GM21619 (cell line): ENCODE results near the gene DUOX2.
"Not testable (repeated sequence)": the region's sequence is repeated elsewhere in the genome, so short reads cannot be mapped to it uniquely, and the experiment has no call there.

Experiments
- ATAC-seq: cut with Tn5 transposase; IDR thresholded peaks from one replicate; pipeline ENCODE4 v1.9.1; 2021; ENCODE audit not compliant: unreplicated experiment

The DUOX2 gene

DNA sequence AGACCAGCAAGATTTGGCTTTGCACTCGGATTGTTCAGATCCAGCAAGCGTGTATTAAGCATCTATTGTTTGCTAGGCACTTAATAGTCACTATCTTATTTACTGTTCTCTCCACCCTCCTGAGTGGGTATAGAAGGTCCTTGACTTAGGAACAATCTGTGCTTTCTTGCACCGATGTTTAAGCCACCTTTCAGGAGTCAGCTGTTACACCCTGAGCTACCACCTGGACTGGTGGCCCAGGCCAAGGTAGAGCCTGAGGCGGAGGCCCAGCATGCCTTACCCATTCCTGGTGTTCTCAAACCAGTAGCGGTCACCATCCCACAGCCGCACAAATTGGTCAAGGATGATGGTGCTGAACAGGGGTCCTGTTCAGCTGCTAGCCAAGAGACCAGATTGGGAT, 25.8 kb upstream of the DUOX2 start:
- no peak for ATAC-seq

DNA sequence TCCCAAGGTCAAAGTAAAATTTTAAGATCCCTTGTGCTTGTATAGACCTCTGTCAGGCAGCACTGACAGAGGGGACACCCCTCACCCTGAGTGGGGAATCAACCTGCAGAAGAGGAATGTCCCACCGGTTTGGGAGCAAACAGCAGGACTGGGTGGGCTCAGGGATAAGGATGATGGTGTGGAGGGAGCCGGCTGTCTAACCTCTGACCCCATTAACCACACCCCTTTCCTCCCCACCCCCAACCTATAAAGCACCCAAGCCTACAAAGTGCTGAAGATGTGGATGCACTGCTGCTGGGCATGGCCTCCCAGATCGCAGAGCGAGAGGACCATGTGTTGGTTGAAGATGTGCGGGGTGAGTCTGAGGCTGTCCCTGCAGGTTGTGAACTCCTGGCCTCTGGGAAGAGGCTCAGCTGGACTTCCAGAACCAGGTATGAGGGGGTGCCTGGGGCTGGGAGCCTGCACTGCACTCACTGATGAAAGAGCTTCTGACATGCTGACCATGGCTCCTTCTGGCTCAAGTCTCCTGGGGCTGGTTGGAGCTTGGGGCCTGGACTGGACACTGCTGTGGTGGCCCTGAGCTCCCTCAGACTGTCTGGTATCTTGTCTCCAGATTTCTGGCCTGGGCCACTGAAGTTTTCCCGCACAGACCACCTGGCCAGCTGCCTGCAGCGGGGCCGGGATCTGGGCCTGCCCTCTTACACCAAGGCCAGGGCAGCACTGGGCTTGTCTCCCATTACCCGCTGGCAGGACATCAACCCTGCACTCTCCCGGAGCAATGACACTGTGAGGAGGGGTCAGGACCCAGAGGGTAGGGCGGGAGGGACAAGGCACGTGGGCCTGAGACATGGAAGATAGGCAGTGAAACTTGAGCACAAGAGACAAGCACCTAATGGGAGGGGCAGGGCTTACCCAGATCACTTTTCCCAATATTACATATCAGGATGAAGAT, 25.1 kb upstream of the DUOX2 start:
- ATAC-seq = no peak

DNA sequence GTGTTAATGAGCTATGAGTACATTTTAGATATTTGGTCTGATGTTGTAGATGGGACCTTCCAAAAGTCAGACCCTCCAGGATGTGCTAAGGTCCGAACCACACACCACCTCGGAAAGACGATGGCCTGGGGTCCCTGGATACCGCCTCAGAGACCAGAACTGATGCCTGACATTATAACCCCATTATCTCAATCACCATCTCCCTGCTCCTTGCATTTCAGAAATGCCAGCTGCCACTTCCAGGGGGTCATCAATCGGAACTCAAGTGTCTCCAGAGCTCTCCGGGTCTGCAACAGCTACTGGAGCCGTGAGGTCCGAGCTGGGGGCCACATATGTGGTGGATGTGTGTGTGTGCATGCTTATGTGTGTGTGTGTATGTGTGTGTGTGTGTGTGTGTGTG, 23.7 kb upstream of the DUOX2 start:
- no peak for ATAC-seq

DNA sequence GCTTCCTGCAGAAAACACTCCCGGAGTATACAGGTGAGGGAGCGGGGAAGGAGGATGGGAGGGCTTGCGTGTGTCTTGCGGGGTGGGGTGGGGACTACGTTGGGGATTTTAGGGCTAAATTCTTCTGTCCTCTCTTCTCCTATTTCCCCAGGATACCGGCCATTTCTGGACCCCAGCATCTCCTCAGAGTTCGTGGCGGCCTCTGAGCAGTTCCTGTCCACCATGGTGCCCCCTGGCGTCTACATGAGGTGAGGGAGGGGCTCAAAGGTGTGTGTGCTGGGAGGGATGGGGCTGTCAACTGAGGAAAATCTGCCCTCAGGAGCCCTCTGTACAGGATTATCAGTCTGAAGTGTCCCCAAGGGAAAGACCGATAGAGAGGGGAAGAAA, 22.4 kb upstream of the DUOX2 start:
- no peak for ATAC-seq

DNA sequence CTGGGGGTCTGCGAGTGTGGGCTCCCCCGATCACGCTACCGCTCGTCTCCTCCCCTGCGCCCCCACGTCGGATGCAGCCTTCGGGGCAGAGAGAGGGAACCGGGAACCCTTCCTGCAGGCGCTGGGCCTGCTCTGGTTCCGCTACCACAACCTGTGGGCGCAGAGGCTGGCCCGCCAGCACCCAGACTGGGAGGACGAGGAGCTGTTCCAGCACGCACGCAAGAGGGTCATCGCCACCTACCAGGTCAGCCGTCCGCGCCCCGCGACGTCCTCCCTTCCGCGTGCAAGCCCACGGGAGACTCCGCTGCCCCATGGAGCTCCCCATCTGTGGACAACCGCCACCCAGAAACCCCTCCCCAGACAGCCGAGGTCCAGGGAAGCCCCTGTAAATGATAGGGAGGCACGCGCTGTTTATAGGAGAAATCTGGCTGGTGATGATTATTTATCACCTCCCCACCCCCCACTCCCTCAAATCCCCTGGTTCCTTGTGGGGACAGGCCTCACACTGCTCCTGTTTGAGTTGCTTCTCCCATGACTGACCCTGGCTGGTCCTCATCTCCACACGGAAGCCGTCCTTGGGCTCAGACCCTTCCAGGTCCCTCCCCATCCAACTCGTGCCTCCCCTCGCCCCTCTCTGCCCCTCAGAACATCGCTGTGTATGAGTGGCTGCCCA, 21.9 kb upstream of the DUOX2 start:
- ATAC-seq = not testable (repeated sequence)

DNA sequence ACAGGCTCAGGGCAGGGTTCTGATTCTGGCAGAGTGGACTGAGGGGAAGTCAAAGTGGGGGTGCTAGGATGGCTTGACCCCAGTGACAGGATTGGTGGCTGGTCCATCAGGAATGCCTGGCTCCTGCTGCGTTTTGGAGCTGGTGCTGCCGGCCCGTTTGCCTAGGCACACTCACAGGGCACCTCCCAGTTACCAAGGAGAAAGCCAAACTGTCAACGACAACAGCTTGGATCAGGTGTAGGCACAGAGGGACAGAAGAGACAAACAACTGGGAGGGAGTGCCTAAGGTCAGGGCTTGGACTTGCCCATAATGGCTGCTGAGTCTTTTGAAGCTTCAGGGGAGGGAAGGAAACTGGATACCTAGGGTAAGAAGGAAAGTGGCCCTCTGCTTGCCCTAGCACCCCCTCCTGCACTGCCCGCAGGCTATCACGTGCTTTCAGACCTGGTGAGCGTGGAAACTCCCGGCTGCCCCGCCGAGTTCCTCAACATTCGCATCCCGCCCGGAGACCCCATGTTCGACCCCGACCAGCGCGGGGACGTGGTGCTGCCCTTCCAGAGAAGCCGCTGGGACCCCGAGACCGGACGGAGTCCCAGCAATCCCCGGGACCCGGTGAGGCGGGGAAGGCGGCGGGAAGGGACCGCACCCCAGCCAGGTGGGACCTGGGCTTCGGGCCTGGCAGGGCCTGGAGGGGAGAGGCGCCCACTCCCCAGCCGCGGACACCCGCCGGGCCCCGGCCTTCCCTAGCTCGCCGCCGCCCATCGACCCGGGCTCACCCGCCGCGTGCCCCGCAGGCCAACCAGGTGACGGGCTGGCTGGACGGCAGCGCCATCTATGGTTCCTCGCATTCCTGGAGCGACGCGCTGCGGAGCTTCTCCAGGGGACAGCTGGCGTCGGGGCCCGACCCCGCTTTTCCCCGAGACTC, 21.0 kb upstream of the DUOX2 start:
- no peak for ATAC-seq

DNA sequence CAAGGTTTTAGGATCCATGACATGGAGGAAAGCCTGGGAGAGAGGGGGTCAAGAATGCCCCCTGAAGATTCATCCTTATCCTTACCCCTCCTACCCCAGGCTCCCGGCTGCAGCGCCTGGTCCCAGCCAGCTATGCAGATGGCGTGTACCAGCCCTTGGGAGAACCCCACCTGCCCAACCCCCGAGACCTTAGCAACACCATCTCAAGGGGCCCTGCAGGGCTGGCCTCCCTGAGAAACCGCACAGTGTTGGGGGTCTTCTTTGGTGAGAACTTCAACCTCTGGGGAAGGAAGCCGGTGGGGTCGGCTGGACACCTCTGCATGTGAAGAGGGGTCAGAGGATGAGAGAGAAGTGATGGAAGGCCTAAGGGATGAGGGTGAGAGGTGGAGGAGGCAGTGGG, 20.1 kb upstream of the DUOX2 start:
- no peak for ATAC-seq

DNA sequence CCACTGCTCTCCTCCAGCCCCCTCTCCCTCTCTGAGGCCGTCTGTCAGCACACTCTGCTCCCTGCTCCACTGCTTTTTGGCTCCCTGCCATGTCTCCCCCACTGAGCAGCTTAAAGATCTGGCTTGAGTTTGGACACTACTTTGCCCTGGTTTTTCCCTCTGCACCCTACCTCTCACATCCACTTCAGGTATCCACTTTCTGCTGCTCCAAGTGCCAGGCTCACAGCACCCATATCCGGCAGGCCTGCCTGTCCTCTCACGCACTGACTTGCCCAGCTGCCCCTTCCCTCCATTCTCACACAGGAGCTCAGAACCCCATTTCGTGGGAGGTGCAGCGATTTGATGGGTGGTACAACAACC, 19.6 kb upstream of the DUOX2 start:
- ATAC-seq = no peak

DNA sequence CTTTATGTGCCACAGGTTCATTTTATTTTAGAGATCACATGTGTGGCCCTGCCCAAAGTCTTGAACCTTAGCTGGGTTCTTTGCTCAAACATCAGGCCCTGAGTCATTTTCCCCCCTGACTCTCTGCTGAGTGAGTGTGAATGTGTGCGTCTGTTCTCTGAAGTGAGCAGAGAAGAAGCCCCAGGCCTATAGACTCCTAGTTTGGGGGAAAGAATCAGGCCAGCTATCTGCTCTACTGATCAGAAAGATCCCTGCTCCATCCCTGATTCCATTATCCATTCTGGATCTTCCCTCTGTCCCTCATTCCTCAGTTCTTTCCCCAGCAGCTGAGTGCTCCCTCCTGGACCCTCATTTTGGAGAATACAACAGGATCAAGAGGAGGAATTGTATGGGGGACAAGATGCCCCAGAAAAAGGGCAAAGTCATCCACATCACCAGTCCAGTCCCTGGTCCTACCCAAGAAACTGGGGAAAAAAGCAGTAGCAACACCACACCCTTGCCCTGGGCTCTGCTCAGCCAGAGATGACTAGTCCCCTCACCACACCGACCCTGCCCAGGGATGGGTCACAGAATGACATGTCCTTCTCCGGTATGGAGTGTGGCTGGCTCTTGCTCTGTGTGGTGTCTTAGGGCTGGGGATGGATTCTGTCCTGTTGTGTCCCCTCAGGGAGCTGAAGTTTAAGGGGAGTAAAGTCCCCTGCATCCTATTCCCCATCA, 19.0 kb upstream of the DUOX2 start:
- no peak for ATAC-seq

DNA sequence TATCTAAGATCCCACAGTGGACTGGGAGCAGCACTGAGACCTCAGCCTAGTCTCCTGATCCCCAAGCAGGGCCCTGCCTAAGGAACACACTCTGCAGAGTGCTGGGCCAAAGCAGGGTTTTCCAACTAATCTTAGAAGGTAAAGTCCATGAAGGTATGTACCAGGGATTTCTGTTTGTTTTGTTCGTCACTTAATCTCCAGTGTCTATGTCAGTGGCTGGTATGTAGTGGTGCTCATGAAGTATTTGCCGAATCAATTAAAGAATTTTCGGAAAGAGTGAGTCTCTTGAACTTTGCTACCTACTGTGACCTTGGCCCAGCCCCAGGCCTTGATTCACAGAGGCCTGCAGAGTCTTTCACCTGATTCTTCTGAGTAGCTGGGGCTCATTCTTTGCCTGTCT, 17.5 kb upstream of the DUOX2 start:
- ATAC-seq = no peak

DNA sequence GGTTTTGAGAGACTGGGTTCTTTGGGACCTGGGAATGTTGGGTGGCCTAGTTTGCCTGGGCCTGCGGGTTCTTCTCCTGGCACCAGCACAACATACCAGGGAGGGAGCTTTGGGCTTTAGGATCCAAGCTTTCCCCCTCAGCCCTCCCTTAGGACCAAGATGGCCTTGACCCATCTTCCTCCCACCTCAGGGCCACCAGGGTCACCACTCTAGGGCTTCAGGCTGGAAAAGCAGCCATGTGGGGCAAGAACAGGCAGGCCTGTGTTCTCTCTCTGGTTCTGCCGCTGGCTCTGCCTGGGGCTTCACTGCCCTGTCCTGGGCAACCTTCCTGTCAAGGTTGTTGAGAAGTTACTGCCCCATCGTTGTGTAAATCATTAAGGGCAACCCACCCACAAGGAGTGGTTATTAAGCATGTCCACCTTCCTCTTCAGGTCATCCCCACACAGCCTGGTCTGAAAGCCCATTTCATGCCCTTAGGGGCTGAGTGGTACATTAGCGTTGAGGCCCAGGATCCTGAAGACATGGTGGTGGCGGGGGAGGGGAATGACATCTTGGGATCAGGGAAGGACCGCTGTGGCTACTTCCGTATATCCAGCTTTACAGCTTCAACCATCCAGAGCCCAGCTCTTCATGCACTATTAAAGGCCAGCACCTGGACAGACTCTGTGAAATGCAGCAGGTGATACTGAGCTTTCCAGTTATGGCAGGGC, 16.5 kb upstream of the DUOX2 start:
- no peak for ATAC-seq

DNA sequence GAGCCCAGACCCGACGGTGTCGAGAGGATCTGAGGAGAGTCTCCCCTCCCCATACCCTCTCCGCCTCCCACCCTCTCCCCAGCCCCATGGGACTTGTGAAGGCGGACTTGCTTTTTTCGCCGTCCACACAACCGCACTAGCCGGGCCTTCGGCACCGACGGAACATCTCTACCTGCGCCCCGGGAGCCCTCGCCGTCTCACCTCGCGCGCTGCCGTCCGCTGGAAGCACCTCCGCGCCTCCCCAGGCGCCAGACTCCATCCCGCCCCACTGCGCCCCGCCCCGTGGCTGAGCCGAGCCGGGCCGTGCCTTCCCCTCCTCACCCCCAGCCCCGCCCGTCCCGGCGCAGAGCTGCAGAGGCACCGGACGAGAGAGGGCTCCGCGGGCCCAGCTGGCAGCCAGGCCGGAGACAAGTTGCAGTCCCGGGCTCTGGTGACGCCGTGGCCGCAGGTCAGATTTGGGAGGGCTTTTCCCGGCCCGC, 15.7 kb upstream of the DUOX2 start, which contains the start of the genes DUOX1 and DUOXA1:
Gene DUOX1, plus strand, starts transcription at position 344 of the 479 bp plus-strand sequence. CDS start 1,973 bp downstream, outside the sequence.
Gene DUOXA1, minus strand, starts transcription at position 229 of the 479 bp plus-strand sequence. CDS start 6,865 bp downstream, outside the sequence.
- ATAC-seq = no peak

DNA sequence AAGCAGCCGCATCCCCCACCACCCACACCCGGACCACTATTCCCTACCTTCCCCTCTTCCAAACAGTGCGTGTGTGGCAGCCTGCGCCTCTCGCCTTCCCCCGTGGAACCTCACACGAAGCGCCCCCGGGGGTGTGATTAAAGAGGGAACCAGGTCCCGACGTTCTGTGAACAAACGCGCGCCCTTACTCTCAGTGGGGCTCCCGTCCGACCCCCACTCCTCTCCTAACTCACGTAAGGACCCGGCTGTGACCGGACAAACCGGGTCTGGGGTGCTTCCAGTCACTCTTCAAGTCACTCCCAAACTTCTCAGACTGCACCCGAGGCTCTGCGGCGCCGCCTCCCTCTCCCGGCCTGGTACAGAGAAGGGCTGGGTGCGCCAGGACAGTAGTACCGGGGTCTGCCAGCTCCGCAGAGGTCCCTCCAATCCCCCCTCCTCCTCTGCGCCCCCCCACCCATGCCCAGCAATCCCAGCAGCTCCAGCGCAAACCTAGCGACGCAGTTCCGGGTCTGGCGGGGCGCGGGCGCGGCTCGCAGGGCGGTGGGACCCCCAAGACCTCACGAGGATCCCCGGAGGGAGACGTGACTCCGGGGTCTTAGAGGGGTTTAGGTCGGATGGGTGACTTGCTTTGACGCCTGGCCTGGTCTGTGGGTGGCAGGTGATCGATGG, 15.1 kb upstream of the DUOX2 start:
- no peak for ATAC-seq

DNA sequence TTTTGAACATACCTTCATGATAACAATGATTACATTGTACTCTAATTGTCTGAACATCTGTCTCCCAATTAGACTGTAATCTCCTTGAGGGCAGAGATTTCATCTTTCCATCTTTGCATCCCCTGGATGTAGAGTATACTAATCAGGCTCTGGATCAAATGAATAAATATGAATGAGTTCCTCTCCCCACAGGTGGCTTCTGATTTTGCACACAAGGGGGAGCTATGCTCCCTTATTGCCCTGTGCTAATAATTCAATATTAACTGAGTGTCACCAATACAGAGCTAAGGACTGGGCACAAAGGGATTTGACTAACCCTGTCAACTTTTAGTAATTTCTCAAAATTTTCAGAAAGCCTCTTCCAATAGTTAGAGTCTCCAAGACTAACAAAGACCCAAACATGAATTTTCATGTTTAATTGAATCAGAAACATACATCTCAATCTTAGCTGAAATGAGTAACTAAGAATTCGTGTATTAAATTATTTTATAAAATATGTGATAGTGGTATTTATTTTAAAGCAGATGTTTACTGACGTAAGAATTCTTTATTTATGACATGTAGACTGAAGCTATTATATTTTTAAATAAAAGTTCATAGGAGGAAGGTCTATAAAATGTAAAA, 12.7 kb upstream of the DUOX2 start:
- ATAC-seq = no peak

DNA sequence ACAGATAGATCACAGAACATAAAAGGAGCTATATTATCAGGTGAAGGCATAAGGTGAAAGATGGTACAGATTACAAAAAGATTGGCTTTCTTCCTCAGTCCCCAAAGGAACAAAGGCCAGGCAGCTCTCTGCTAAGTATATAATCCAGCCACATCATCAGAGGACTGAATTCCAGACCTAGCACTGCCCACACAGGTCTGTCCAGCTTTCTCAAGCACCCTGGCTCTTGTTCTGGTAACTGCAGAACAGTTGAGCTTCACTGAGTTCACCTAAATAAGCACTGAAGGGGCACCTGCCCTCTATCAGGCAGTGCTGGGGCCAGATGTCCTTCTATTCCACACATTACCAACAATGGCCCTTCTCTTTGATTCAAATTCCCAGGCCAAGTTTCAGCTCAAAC, 9.4 kb upstream of the DUOX2 start:
- ATAC-seq = no peak

DNA sequence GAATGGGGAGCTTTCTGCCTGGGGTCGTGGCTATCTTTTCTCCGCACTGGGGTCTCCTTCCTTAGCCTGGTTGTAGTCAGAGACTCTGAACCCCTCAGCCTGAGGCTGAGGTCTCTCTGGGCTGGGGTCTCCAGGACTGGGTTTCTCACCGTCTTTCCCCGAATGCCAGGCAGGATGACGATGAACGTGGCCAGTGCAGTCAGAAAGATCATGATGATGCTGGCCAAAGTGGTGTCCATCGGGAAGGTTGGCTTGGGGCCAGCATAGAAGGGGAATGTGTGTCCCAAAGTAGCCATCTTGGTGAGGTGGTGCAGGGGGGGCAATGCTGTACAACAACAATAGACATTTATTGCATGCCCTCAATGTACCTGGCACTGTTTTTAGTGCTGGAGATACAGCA, 8.7 kb upstream of the DUOX2 start:
- no peak for ATAC-seq

DNA sequence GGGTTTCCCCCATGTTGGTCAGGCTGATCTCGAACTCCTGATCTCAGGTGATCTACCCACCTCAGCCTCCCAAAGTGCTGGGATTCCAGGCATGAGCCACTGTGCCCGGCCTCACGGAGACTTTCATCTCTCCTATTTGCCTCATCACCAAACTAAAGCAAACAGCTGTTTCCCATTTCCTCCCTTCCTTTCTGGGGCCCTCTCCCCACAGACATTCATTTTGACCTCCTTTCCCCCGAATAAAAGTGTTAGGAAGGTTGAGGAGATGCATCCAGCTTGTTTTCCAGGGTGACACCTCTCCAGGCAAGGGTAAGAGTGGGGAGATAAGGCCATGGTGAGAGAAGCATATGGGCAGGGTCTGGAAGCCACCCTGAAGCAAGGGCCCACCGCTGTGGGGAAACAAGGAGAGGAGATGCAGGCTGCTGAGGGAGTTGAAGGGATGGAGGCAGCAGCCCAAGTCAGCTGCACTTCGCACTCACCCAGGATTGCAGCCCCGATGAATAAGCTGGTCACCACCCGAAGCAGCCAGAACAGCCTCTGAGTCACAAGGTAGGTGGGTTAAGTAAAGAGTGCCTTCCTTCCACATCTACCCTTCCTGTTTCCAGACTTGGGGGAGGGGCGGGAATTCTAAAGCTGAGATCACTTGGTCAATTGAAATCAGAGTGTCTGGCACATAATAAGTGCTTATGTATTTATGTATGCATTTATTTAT, 7.9 kb upstream of the DUOX2 start:
- no peak for ATAC-seq

DNA sequence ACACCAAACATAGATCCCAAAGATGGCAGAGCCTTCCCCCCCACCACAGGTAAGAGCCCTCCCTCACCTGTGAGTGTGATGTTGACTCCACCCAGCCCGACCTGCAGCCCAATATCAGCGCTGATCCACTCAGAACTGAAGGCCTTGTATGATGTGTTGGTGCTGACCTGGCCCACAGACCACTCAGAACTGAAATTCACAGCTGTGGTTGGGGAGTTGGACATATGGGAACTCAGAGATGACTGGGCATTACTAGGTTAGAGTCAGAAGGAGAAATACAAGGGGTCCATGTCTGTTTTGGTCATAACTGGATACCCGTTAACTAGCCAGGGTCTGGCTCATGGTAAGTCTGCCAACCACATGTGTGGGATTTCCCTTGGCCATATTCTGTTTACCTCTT, 7.0 kb upstream of the DUOX2 start:
- no peak for ATAC-seq
